ENCODE results near the gene RWDD2A. TPM values are rescaled to one million over a fixed set of nuclear protein-coding genes. Genes with fewer than 3 reads are reported as not detected.

Gene RWDD2A
- total RNA-seq, 4 donors from 2014 or later: 0.95 to 3.5 (median 1.6) TPM

GRCh38 chr6:83176246-83176645 is 16.9 kb upstream of the RWDD2A start:
- Histone ChIP-seq H3K9me3 (no peaks in the 10 kb centered on the region), H3K4me1 (no peaks in the 10 kb centered on the region), H3K36me3 (peaks cover 84% of the 10 kb centered on the region), H3K27ac (no peak overlapping the region), H3K4me3 (no peak overlapping the region), H3K27me3 (no peaks in the 10 kb centered on the region)
- TF ChIP-seq POLR2A (IDR thresholded peaks at IDR 0.05) (no peak), POLR2AphosphoS5 (IDR thresholded peaks at IDR 0.05) (no peak), CTCF (IDR thresholded peaks at IDR 0.05) (no peak), EP300 (IDR thresholded peaks at IDR 0.05) (no peak)
- DNase-seq (ENCODE audit: low spot score in 2 of 2): no peak
- 96% methylated on average over 4 of the region's 4 CpGs for WGBS

- TF ChIP-seq EP300 (IDR thresholded peaks at IDR 0.05) (no peak), POLR2A (IDR thresholded peaks at IDR 0.05) (no peak), POLR2AphosphoS5 (IDR thresholded peaks at IDR 0.05) (no peak), CTCF (IDR thresholded peaks at IDR 0.05) (no peak)
- no peak overlapping the region for H3K27ac ChIP-seq
- no peak overlapping the region for H3K4me3 ChIP-seq
- peaks cover 83% of the 10 kb centered on the region for H3K36me3 ChIP-seq
- no peak for DNase-seq (ENCODE audit: low spot score in 2 of 2)
- no peaks in the 10 kb centered on the region for H3K9me3 ChIP-seq
- H3K27me3 ChIP-seq: no peaks in the 10 kb centered on the region
- no peaks in the 10 kb centered on the region for H3K4me1 ChIP-seq
These were observed 12.7 kb upstream of the RWDD2A start for GRCh38 chr6:83180426-83180950.

- no peaks in the 10 kb centered on the region for H3K9me3 ChIP-seq
- H3K27me3 ChIP-seq: no peaks in the 10 kb centered on the region
- H3K4me3 ChIP-seq: no peak overlapping the region
- 79% methylated on average over 1 of the region's 1 CpG for WGBS
- no peak for DNase-seq (ENCODE audit: low spot score in 2 of 2)
- H3K36me3 ChIP-seq: peaks cover 80% of the 10 kb centered on the region
- H3K4me1 ChIP-seq: no peaks in the 10 kb centered on the region
- H3K27ac ChIP-seq: no peak overlapping the region
- TF ChIP-seq POLR2A (IDR thresholded peaks at IDR 0.05) (no peak), EP300 (IDR thresholded peaks at IDR 0.05) (no peak), POLR2AphosphoS5 (IDR thresholded peaks at IDR 0.05) (no peak), CTCF (IDR thresholded peaks at IDR 0.05) (no peak)
These were observed 11.0 kb upstream of the RWDD2A start for GRCh38 chr6:83182114-83182513.

DNA sequence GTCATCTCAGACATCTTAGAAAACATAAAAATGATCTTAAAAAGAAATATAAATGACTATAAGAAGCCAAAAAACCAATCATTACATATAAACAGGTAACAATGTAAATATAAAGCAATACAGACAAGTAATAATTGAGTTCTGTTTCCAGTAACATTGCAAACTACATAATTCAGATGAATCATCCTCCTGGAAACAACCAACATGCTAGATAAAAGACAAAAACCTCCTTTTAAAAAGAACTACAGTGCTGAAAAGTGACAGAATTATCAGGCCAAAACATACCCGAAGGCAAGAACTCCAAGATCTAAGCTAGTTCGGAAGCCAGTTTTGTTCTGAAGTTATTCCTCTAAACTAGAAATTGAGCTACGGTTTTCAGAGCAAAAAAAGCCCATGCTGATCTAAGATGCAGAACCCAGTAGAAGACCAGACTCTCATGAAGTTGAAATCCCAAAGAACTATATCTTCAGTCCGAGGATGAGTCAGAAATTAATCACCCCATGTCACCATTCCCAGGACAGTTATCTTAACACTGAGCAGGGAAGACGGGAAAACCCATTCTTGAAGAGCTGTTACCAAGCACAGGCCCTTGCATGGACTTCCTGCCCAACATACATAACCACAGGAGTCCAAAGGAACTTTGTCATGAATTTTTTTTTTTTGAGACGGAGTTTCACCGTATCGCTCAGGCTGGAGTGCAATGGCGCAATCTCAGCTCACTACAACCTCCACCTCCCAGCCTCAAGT is 9.9 kb upstream of the RWDD2A start:
- H3K27me3 ChIP-seq: no peaks in the 10 kb centered on the region
- no peak overlapping the region for H3K27ac ChIP-seq
- peaks cover 74% of the 10 kb centered on the region for H3K36me3 ChIP-seq
- no peaks in the 10 kb centered on the region for H3K4me1 ChIP-seq
- no peak for TF ChIP-seq CTCF (IDR thresholded peaks at IDR 0.05)
- no peak for TF ChIP-seq EP300 (IDR thresholded peaks at IDR 0.05)
- TF ChIP-seq POLR2AphosphoS5 (IDR thresholded peaks at IDR 0.05): no peak
- TF ChIP-seq POLR2A (IDR thresholded peaks at IDR 0.05): no peak
- no peak for DNase-seq (ENCODE audit: low spot score in 2 of 2)
- WGBS: 86% methylated on average over 9 of the region's 9 CpGs
- H3K9me3 ChIP-seq: no peaks in the 10 kb centered on the region
- H3K4me3 ChIP-seq: no peak overlapping the region

DNA sequence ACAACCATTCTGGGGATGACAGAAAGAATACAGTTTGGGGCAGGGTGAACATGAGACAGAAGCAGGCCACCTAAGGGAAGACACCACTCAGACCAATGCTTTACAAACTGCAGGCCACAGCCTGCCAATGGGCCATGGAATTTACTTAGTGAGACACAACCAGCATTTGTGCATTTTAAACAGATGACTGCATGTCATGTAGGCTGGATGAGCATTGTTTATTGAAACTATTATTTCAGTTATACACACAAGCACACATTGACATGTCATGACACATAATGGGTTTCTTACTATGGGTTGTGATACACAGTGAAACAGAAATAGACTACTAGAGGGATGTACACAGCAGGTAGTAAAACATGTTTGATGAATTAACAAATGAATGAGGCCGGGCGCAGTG is 8.1 kb upstream of the RWDD2A start:
- Histone ChIP-seq H3K27me3 (no peaks in the 10 kb centered on the region), H3K36me3 (peaks cover 60% of the 10 kb centered on the region), H3K9me3 (no peaks in the 10 kb centered on the region), H3K4me1 (no peaks in the 10 kb centered on the region), H3K4me3 (no peak overlapping the region), H3K27ac (no peak overlapping the region)
- TF ChIP-seq POLR2AphosphoS5 (IDR thresholded peaks at IDR 0.05) (no peak), CTCF (IDR thresholded peaks at IDR 0.05) (no peak), EP300 (IDR thresholded peaks at IDR 0.05) (no peak)
- DNase-seq (ENCODE audit: low spot score in 2 of 2): no peak
- 92% methylated on average over 2 of the region's 2 CpGs for WGBS

Data from suprapubic skin (tissue), 4 donors.